H1 (cell line): ENCODE data around the gene SMARCAL1. TPM values are rescaled to one million over a fixed set of nuclear protein-coding genes. Genes with fewer than 3 reads are reported as not detected.

Experiments used
- CTCF ChIA-PET: fragments of 300-600 bp; sonication (Branson Sonifier 250); formaldehyde crosslinking; loops from one replicate; lab custom pipeline; 2021; ENCODE audit not compliant: partially characterized antibody; lab: Charles Lee
- POLR2A ChIA-PET: fragments of 300-600 bp; sonication (Branson Sonifier 250); formaldehyde crosslinking; loops from one replicate; lab custom pipeline; 2021; ENCODE audit warnings: inconsistent platforms; ENCODE audit not compliant: partially characterized antibody; lab: Charles Lee
- DNase-seq, 2 experiments: peaks; one replicate each; pipeline versions ENCODE4 v3.0.0 to v3.0.0-alpha.2; 2010 to 2022; ENCODE audit warnings: low spot score in 2 of 2, low read depth in 1 of 2, mixed read lengths in 1 of 2
- FAIRE-seq: peaks from 2 replicates; lab custom pipeline; 2011; peaks lifted over from hg19 to GRCh38; lab: Jason Lieb, UNC
- H2AFZ ChIP-seq: 2 replicates; pipeline ENCODE4 v1.8.1; 2012; ENCODE audit warnings: low read length, inconsistent platforms
- H2AK5ac ChIP-seq: 2 replicates; pipeline ENCODE4 v1.6.1; 2013; ENCODE audit warnings: low read depth, low read length
- H2BK120ac ChIP-seq: replicated peaks from 2 replicates; pipeline ENCODE3; 2013; ENCODE audit warnings: low read depth, low read length, inconsistent platforms
- H2BK12ac ChIP-seq: 2 replicates; pipeline ENCODE4 v1.6.1; 2013; ENCODE audit warnings: low read depth, low read length
- H2BK15ac ChIP-seq: 2 replicates; pipeline ENCODE4 v1.6.1; 2013; ENCODE audit warnings: low read length
- H2BK20ac ChIP-seq: 2 replicates; pipeline ENCODE4 v1.6.1; 2013; ENCODE audit warnings: low read length
- H2BK5ac ChIP-seq: 2 replicates; pipeline ENCODE4 v1.6.1; 2013; ENCODE audit warnings: low read depth, low read length
- H3K14ac ChIP-seq: 2 replicates; pipeline ENCODE4 v1.6.1; 2013; ENCODE audit warnings: inconsistent platforms; ENCODE audit not compliant: insufficient read length
- H3K18ac ChIP-seq: 2 replicates; pipeline ENCODE4 v1.6.1; 2013; ENCODE audit warnings: low read length; ENCODE audit errors: extremely low read depth
- H3K23ac ChIP-seq: 2 replicates; pipeline ENCODE4 v1.6.1; 2013; ENCODE audit warnings: inconsistent platforms; ENCODE audit not compliant: insufficient read length
- H3K23me2 ChIP-seq: 2 replicates; pipeline ENCODE4 v1.6.1; 2013; ENCODE audit warnings: low read depth, low read length
- H3K27ac ChIP-seq: 2 replicates; pipeline ENCODE4 v1.6.1; 2011; ENCODE audit warnings: low read depth, low read length, inconsistent platforms
- H3K27me3 ChIP-seq, 4 experiments: replicated peaks in 1 of 4; 1 replicate in 1 of 4; 2 replicates in 3 of 4; pipeline versions ENCODE4 v1.6.1 to v1.8.1; 2011 to 2013; ENCODE audit warnings: low read length in 3 of 4, mild to moderate bottlenecking in 3 of 4, inconsistent platforms in 2 of 4, mixed read lengths in 2 of 4, moderate library complexity in 1 of 4; ENCODE audit not compliant: control insufficient read depth in 3 of 4, insufficient read depth in 3 of 4; ENCODE audit errors: extremely low read depth in 1 of 4
- H3K36me3 ChIP-seq, 4 experiments: 2 replicates each; pipeline versions ENCODE4 v1.6.1 to v1.8.1; 2011 to 2013; ENCODE audit warnings: mild to moderate bottlenecking in 4 of 4, low read length in 3 of 4, moderate library complexity in 2 of 4, control low read depth in 1 of 4, inconsistent platforms in 1 of 4; ENCODE audit not compliant: insufficient read depth in 4 of 4, control insufficient read depth in 2 of 4
- H3K4ac ChIP-seq: replicated peaks from 2 replicates; pipeline ENCODE3; 2013; ENCODE audit warnings: low read length, low read depth, mixed read lengths, inconsistent platforms; ENCODE audit not compliant: insufficient read length
- H3K4me1 ChIP-seq, 4 experiments: replicated peaks in 1 of 4; 1 replicate in 1 of 4; 2 replicates in 3 of 4; pipeline versions ENCODE4 v1.6.1 to v1.8.1; 2011 to 2013; ENCODE audit warnings: low read length in 3 of 4, inconsistent platforms in 2 of 4, mixed read lengths in 1 of 4; ENCODE audit not compliant: insufficient read depth in 4 of 4, control insufficient read depth in 3 of 4
- H3K4me2 ChIP-seq, 2 experiments: 2 replicates each; pipeline versions ENCODE4 v1.6.1 to v1.8.1; 2011 to 2013; ENCODE audit warnings: low read depth in 2 of 2, low read length in 2 of 2, control low read depth in 1 of 2, inconsistent platforms in 1 of 2, mild to moderate bottlenecking in 1 of 2; ENCODE audit not compliant: insufficient read depth in 1 of 2
- H3K4me3 ChIP-seq, 4 experiments: fragments of 200-600, 300-600 bp in 1 of 4; sonication (generic), shearing (Covaris generic), sonication (Bioruptor Twin) in 1 of 4; 2 replicates each; pipeline versions ENCODE4 v1.5.1 to v1.8.1; 2011 to 2016; ENCODE audit warnings: low read length in 4 of 4, low read depth in 3 of 4, control low read depth in 2 of 4, inconsistent platforms in 2 of 4, mild to moderate bottlenecking in 2 of 4, mixed read lengths in 1 of 4, moderate library complexity in 1 of 4; ENCODE audit not compliant: insufficient read depth in 2 of 4; ENCODE audit errors: extremely low read depth in 1 of 4
- H3K56ac ChIP-seq: replicated peaks from 2 replicates; pipeline ENCODE3; 2013; ENCODE audit warnings: low read depth, mild to moderate bottlenecking, mixed read lengths, low read length, inconsistent platforms; ENCODE audit not compliant: insufficient read length
- H3K79me1 ChIP-seq: 2 replicates; pipeline ENCODE4 v1.6.1; 2013; ENCODE audit warnings: low read depth, low read length, control low read depth
- H3K79me2 ChIP-seq, 2 experiments: 2 replicates each; pipeline versions ENCODE4 v1.6.1 to v1.8.1; 2012 to 2013; ENCODE audit warnings: low read length in 2 of 2, mild to moderate bottlenecking in 2 of 2, inconsistent platforms in 1 of 2; ENCODE audit not compliant: insufficient read depth in 2 of 2, control insufficient read depth in 1 of 2
- H3K9ac ChIP-seq, 4 experiments: replicated peaks in 1 of 4; 1 replicate in 1 of 4; 2 replicates in 3 of 4; pipeline versions ENCODE4 v1.6.1 to v1.8.1; 2011 to 2013; ENCODE audit warnings: low read depth in 3 of 4, low read length in 3 of 4, control low read depth in 2 of 4, mild to moderate bottlenecking in 2 of 4, moderate library complexity in 2 of 4, inconsistent platforms in 1 of 4; ENCODE audit errors: extremely low read depth in 1 of 4
- H3K9me3 ChIP-seq, 2 experiments: 2 replicates each; pipeline versions ENCODE4 v1.6.1 to v1.8.1; 2012 to 2013; ENCODE audit warnings: mild to moderate bottlenecking in 2 of 2, moderate library complexity in 2 of 2, control low read depth in 1 of 2, inconsistent platforms in 1 of 2, low read depth in 1 of 2, low read length in 1 of 2, mixed read lengths in 1 of 2; ENCODE audit not compliant: insufficient read depth in 2 of 2
- H4K20me1 ChIP-seq, 2 experiments: replicated peaks in 1 of 2; 2 replicates each; pipeline versions ENCODE3 to v1.8.1; 2011 to 2013; ENCODE audit warnings: inconsistent platforms in 2 of 2, low read length in 2 of 2, mild to moderate bottlenecking in 1 of 2; ENCODE audit not compliant: insufficient read depth in 2 of 2, control insufficient read depth in 1 of 2
- H4K5ac ChIP-seq: 2 replicates; pipeline ENCODE4 v1.6.1; 2013; ENCODE audit warnings: low read length, low read depth, mixed read lengths, inconsistent platforms; ENCODE audit not compliant: insufficient read length
- H4K8ac ChIP-seq: 2 replicates; pipeline ENCODE4 v1.8.0; 2013; ENCODE audit warnings: mild to moderate bottlenecking, moderate library complexity, low read length, inconsistent platforms; ENCODE audit not compliant: insufficient read depth; ENCODE audit errors: extremely low read depth
- H4K91ac ChIP-seq: replicated peaks from 2 replicates; pipeline ENCODE3; 2013; ENCODE audit warnings: low read length, mixed read lengths, inconsistent platforms; ENCODE audit not compliant: insufficient read length
- EP300 ChIP-seq, 2 experiments: IDR thresholded peaks; 1 replicate in 1 of 2; 2 replicates in 1 of 2; pipeline ENCODE4 v1.6.1; 2011 to 2012; ENCODE audit warnings: low read depth in 2 of 2, low read length in 2 of 2, mild to moderate bottlenecking in 2 of 2, borderline replicate concordance in 1 of 2, inconsistent platforms in 1 of 2, moderate library complexity in 1 of 2
- FOSL1 ChIP-seq: IDR thresholded peaks from 2 replicates; pipeline ENCODE4 v1.6.1; 2011; ENCODE audit warnings: mild to moderate bottlenecking, low read depth, low read length, moderate library complexity; ENCODE audit not compliant: insufficient read depth
- HDAC6 ChIP-seq: IDR thresholded peaks from one replicate; pipeline ENCODE4 v1.7.1; 2012; ENCODE audit warnings: low read depth, mild to moderate bottlenecking, inconsistent platforms, low read length, moderate library complexity
- PHF8 ChIP-seq: fragments of 200-600 bp; sonication (generic); conservative IDR thresholded peaks from 2 replicates; pipeline ENCODE4 v1.7.1; 2012; ENCODE audit warnings: low read depth, mild to moderate bottlenecking, inconsistent platforms, low read length, moderate library complexity
- SP1 ChIP-seq: IDR thresholded peaks from 2 replicates; pipeline ENCODE4 v1.6.1; 2011; ENCODE audit warnings: low read depth, low read length
- SRF ChIP-seq: IDR thresholded peaks from 2 replicates; pipeline ENCODE4 v1.6.1; 2011; ENCODE audit warnings: mild to moderate bottlenecking, low read depth, low read length, moderate library complexity
- TAF1 ChIP-seq: IDR thresholded peaks from 2 replicates; pipeline ENCODE4 v1.6.1; 2011; ENCODE audit warnings: mild to moderate bottlenecking, low read depth, low read length
- TBP ChIP-seq: IDR thresholded peaks from 2 replicates; pipeline ENCODE4 v1.6.1; 2011; ENCODE audit warnings: low read depth, low read length, improper control_type of control experiment
- TCF12 ChIP-seq: IDR thresholded peaks from 2 replicates; pipeline ENCODE4 v1.6.1; 2011; ENCODE audit warnings: low read depth, mild to moderate bottlenecking, low read length
- WGBS, 2 experiments: shearing (Covaris generic) in 1 of 2; methylation state at CpG; one replicate each; pipeline versions ENCODE4 v1.1.6 to v1.1.7; 2013 to 2015; ENCODE audit warnings: low lambda C conversion rate in 2 of 2, mixed read lengths in 2 of 2, inconsistent platforms in 1 of 2, low coverage in 1 of 2, missing lambda C conversion rate in 1 of 2; ENCODE audit not compliant: insufficient replicate concordance in 2 of 2, insufficient coverage in 1 of 2, insufficient read length in 1 of 2; ENCODE audit errors: extremely low coverage in 1 of 2, missing lambda C conversion rate in 1 of 2; 5-methylcytosine and 5-hydroxymethylcytosine counted together
- polyA plus RNA-seq, 7 experiments: library from polyadenylated mRNA; depleted of rRNA in 3 of 7; stranded (reverse) in 5 of 7; unstranded in 2 of 7; fragments of >200 nt in 5 of 7; fragments of 200-250 nt in 2 of 7; gene quantifications; 1 replicate in 5 of 7; 2 replicates in 1 of 7; 4 replicates in 1 of 7; pipeline versions ENCODE4 v1.2.1 to v1.2.3, GENCODE V29; 2011 to 2013; ENCODE audit warnings: missing spikeins in 2 of 7, mixed read lengths in 2 of 7
- total RNA-seq: library from RNA; stranded (reverse); fragmentation: NEBNext Ultra II Directional; extraction: Animal tissue kit (Norgen Biotek cat#: 25700); gene quantifications from 2 replicates; pipeline ENCODE4 v1.2.1, GENCODE V29; 2021
- TF ChIP-seq, protein P1 (sequence below): IDR thresholded peaks from 2 replicates; pipeline ENCODE4 v1.6.1; 2011; ENCODE audit warnings: low read depth, mild to moderate bottlenecking, low read length; ENCODE audit not compliant: insufficient read depth
- TF ChIP-seq, protein P2 (sequence below): IDR thresholded peaks from 2 replicates; pipeline ENCODE4 v1.6.1; 2011; ENCODE audit warnings: low read length, improper control_type of control experiment

Gene SMARCAL1
- total and polyA plus RNA-seq, 2 of the 8 experiments (the other 6 are each of a cell fraction or from before 2014, with no cell fraction given), result 17.6 to 17.9 TPM

DNA sequence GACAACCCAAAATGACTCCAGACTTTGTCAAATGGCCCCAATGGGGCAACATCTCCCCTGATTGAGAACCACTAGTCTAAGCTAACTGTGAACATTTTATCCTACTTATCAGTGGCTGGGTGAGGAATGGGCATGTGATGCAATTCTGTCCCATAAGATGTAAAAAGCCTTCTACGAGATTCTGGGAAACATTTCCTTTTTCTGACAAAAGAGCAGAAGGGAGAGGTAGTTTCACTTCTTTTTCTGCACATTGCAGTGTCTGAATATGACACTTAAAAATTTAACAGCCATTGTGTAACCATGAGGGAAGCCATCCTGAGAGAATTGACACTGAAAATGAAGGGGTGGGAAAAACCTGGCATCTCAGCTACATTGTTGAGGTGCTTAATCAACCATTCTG lies 22.7 kb upstream of the SMARCAL1 start:
- Histone ChIP-seq H3K23ac (no peak overlapping the region), H2BK20ac (no peak overlapping the region), H3K4me2 (no peak overlapping the region), H2AFZ (no peak overlapping the region), H3K56ac (no peak overlapping the region), H3K23me2 (no peaks in the 10 kb centered on the region), H2BK15ac (no peak overlapping the region), H3K27ac (no peak overlapping the region), H3K36me3 (no peaks in the 10 kb centered on the region), H3K4ac (no peak overlapping the region), H3K9me3 (0 out of 4 replicates have a peak, but pooled peaks cover 0 to 3% of the 10 kb centered on the region in 2 experiments), H3K79me1 (no peaks in the 10 kb centered on the region), H3K4me1 (peaks cover 0 to 8% (median 0%) of the 10 kb centered on the region in 4 experiments; a peak in 1 of 7 replicates), H3K79me2 (no peaks in the 10 kb centered on the region), H2BK5ac (no peak overlapping the region), H4K8ac (no peak overlapping the region), H2BK120ac (no peak overlapping the region), H4K5ac (no peak overlapping the region), H2BK12ac (no peak overlapping the region), H3K9ac (no peak overlapping the region), H4K20me1 (no peaks in the 10 kb centered on the region), H3K27me3 (no peaks in the 10 kb centered on the region), H4K91ac (no peak overlapping the region), H3K14ac (no peak overlapping the region), H3K18ac (no peak overlapping the region), H3K4me3 (no peak overlapping the region), H2AK5ac (no peak overlapping the region)
- ChIA-PET CTCF (interaction anchor here (0.6 to 9.1 kb wide), 5 partner anchors 13 to 167 kb away, joined by 3 to 79 read pairs (median 4); no protein-coding TSS in a partner anchor), POLR2A (interaction anchor here (0.6 to 0.7 kb wide), 2 partner anchors 13 to 138 kb away, joined by 3 read pairs; no protein-coding TSS in a partner anchor)
- 87% methylated on average over 1 of the region's 1 CpG; no CpG with 5 or more reads in 1 of the 2 experiments for WGBS, 2 experiments
- TF ChIP-seq SP1 (no peak), HDAC6 (no peak), PHF8 (no peak), TBP (no peak), SRF (no peak), TAF1 (no peak), FOSL1 (no peak), EP300 (IDR thresholded peaks at IDR 0.05; ENCODE audit: borderline replicate concordance in 1 of 2, low read depth in 2 of 2, low read length in 2 of 2) (no peak), TCF12 (no peak)
- TF ChIP-seq, protein P1, sequence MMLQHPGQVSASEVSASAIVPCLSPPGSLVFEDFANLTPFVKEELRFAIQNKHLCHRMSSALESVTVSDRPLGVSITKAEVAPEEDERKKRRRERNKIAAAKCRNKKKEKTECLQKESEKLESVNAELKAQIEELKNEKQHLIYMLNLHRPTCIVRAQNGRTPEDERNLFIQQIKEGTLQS, result no peak
- TF ChIP-seq, protein P2, sequence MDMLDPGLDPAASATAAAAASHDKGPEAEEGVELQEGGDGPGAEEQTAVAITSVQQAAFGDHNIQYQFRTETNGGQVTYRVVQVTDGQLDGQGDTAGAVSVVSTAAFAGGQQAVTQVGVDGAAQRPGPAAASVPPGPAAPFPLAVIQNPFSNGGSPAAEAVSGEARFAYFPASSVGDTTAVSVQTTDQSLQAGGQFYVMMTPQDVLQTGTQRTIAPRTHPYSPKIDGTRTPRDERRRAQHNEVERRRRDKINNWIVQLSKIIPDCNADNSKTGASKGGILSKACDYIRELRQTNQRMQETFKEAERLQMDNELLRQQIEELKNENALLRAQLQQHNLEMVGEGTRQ, result no peak
- no peak for FAIRE-seq
- DNase-seq, result no peak
